Endothelial cell of umbilical vein (primary cell): ENCODE results near the gene DEFB110.

Experiments used
- CTCF ChIP-seq, 2 donors: IDR thresholded peaks; 1 replicate in 1 of 2; 2 replicates in 1 of 2; pipeline ENCODE4 v1.5.1; 2011; ENCODE audit warnings: low read length in 2 of 2, mild to moderate bottlenecking in 2 of 2, moderate library complexity in 2 of 2, control low read depth in 1 of 2, inconsistent platforms in 1 of 2, low read depth in 1 of 2; ENCODE audit not compliant: insufficient read depth in 1 of 2; ENCODE audit errors: extremely low read depth in 1 of 2
- POLR2A ChIP-seq: IDR thresholded peaks from 2 replicates; pipeline ENCODE4 v1.6.1; 2012; ENCODE audit warnings: low read depth, mild to moderate bottlenecking, control low read depth, low read length
- POLR2AphosphoS5 ChIP-seq: IDR thresholded peaks from 2 replicates; pipeline ENCODE4 v1.6.1; 2012; ENCODE audit warnings: low read depth, mild to moderate bottlenecking, control low read depth, low read length, moderate library complexity; ENCODE audit not compliant: insufficient read depth
- TF ChIP-seq, protein P1 (sequence below): IDR thresholded peaks from 2 replicates; pipeline ENCODE4 v1.6.1; 2011; ENCODE audit not compliant: insufficient read depth, insufficient read length

DNA sequence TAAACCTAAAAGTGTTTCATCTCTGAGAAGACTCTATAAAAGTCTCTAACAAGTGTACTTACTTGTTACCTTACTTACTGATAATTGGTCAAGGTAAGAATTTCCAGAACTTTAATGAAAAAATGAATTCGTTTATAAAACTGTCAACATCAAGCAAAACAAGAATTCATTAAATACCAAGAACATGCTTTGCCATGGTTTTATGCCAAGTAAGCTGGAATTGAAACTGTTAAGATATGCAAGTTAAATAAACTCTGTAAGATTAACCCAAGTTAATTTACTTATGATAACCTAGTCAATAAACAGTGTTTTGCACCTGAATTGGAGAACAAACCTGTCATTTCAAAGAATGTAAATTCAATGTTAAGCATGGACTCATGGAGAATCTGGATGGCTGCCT is 35.2 kb downstream of the DEFB110 start:
- TF ChIP-seq CTCF (IDR thresholded peaks at IDR 0.05; ENCODE audit: extremely low read depth in 1 of 2, insufficient read depth in 1 of 2, low read depth in 1 of 2, low read length in 2 of 2) (no peak), POLR2AphosphoS5 (no peak), POLR2A (no peak)
- TF ChIP-seq, protein P1, sequence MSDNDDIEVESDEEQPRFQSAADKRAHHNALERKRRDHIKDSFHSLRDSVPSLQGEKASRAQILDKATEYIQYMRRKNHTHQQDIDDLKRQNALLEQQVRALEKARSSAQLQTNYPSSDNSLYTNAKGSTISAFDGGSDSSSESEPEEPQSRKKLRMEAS = no peak
